ENCODE data around the gene NR1H3.

The NR1H3 gene

GRCh38 chr11:47308050-47308823 is 50.4 kb downstream of the NR1H3 start:
- no peak for DNase-seq

- DNase-seq: no peak
These were observed 57.2 kb downstream of the NR1H3 start for GRCh38 chr11:47314992-47315391.

GRCh38 chr11:47316501-47316900 is 58.7 kb downstream of the NR1H3 start:
- peak; percentile 24 for DNase-seq

DNA sequence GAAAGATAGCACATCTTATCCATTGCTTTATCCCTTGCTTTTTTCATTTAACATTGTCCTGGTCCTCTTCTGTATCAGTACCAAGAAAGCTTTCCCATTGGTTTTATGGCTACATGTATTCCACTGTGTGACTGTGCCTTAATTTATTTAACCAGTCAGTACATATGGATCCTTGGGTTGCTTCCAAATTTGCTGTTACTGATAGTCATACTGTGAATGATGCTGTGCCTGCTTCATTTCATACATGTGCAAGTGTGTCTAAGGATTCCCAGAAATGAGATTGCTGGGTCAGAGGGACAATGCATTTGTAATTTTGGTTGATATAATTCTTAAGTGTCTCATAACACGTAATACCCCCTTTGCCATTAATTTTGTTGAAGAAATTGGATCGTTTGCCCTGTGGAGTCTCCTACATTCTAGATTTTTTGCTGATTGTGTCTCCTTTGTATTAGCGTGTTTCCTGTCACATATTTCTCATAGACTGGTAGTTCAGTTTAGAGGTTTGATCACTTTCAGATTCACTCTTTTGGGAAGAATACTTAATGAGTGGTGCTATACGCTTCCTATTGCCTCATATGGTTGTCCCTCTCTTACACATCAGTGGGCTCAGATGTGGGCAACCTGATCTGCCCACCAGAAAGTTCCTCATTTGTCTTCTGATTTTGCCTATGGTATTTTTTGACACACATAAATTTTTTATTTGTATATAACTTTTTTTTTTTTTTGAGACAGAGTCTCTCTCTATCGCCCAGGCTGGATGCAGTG is 59.5 kb downstream of the NR1H3 start:
- DNase-seq: no peak

- DNase-seq: no peak
These were observed 60.4 kb downstream of the NR1H3 start for GRCh38 chr11:47318166-47318565.
